GM18507 (cell line): ENCODE data around the gene YY1.
"Not testable (repeated sequence)": the region's sequence is repeated elsewhere in the genome, so short reads cannot be mapped to it uniquely, and the experiment has no call there.

Experiments
- DNase-seq: peaks from one replicate; pipeline ENCODE4 v3.0.0; 2011; ENCODE audit warnings: low read depth; ENCODE audit not compliant: insufficient read length; ENCODE audit errors: extremely low spot score
- FAIRE-seq: peaks from 2 replicates; lab custom pipeline; 2011; peaks lifted over from hg19 to GRCh38; lab: Jason Lieb, UNC

The YY1 gene

GRCh38 chr14:100306101-100306997 is 67.4 kb downstream of the YY1 start, which contains the start of gene SLC25A29:
Gene SLC25A29, minus strand, starts transcription at chr14:100306444. Its CDS starts 212 bp downstream, at chr14:100306232.
- peak; percentile 94 for DNase-seq
- peak; percentile 89 for FAIRE-seq

- FAIRE-seq (no peak), DNase-seq (no peak)
These were observed 68.2 kb downstream of the YY1 start for GRCh38 chr14:100306998-100307765.

- DNase-seq (no peak), FAIRE-seq (no peak)
These were observed 69.0 kb downstream of the YY1 start for GRCh38 chr14:100307766-100308426.

GRCh38 chr14:100308427-100308792 is 69.5 kb downstream of the YY1 start:
- DNase-seq, FAIRE-seq: not testable (repeated sequence)

- FAIRE-seq, result no peak
These were observed 70.2 kb downstream of the YY1 start for GRCh38 chr14:100309028-100309737.

GRCh38 chr14:100312110-100312876 is 73.3 kb downstream of the YY1 start:
- not testable (repeated sequence) for DNase-seq
- peak; percentile 15 for FAIRE-seq

More at GRCh38 chr14:100309028-100309737, 70.2 kb downstream of the YY1 start:
- no peak for DNase-seq

GRCh38 chr14:100312877-100313400 is 74.0 kb downstream of the YY1 start:
- DNase-seq (no peak), FAIRE-seq (no peak)

- FAIRE-seq (no peak), DNase-seq (no peak)
These were observed 74.7 kb downstream of the YY1 start for GRCh38 chr14:100313464-100314230.

- DNase-seq (no peak), FAIRE-seq (no peak)
These were observed 75.8 kb downstream of the YY1 start for GRCh38 chr14:100314724-100315123.

- FAIRE-seq (no peak), DNase-seq (no peak)
These were observed 78.4 kb downstream of the YY1 start for GRCh38 chr14:100317389-100317788.

GRCh38 chr14:100317912-100318808 is 79.2 kb downstream of the YY1 start:
- peak; percentile 69 for DNase-seq
- FAIRE-seq, result peak; percentile 87

GRCh38 chr14:100320157-100320856 is 81.4 kb downstream of the YY1 start:
- DNase-seq (no peak), FAIRE-seq (no peak)

GRCh38 chr14:100321473-100322137 is 82.7 kb downstream of the YY1 start:
- DNase-seq (no peak), FAIRE-seq (no peak)

GRCh38 chr14:100322138-100322957 is 83.4 kb downstream of the YY1 start:
- DNase-seq, result no peak
- FAIRE-seq, result no peak
